UCSD-AML1 (cell line): ENCODE results near the gene CCDC28A.

Experiments used
- DNase-seq: peaks from one replicate; lab custom pipeline; 2025; ENCODE audit not compliant: unreplicated experiment; lab: John Stamatoyannopoulos, UW

The CCDC28A gene

DNA sequence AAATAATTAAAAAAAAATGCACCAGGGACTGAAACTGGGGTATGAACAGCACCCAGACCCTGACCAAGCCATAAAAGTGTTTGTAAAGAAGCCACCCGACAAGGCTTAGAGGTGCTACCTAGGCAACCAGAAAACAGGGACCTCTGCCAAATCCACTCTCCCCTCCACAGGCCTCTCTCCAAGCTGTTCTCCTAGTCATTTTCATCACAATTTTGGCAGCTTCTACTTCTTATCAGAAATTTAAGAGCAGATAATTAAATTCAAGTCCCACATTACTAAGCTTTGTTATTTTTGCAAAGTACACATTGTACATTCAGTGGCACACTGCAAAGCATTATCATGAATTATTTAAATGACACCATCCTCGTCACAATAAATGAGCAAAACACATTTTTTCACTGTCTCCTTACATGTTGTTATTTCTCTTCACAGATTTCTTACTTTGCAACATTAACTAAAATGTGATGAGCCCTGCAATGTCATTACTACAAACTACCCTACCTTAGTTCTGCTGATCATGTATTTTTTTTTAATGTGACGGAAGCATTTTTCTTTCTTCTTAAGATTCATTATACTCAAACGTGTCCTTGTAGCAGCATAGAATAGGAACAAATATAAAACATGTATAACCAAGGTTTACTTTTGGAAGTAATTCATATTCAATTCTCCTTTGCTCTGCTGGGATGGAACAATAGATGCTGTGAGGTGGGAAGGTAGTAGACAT is 60.4 kb downstream of the CCDC28A start:
- no peak for DNase-seq

GRCh38 chr6:138837246-138837645 is 63.7 kb downstream of the CCDC28A start:
- DNase-seq, result no peak
